Measurements from ENCODE around the gene PCARE. TPM values are rescaled to one million over a fixed set of nuclear protein-coding genes. Genes with fewer than 3 reads are reported as not detected.

Gene PCARE
- total RNA-seq, 2 donors from 2014 or later: 0.09 TPM; not detected in 1

DNA sequence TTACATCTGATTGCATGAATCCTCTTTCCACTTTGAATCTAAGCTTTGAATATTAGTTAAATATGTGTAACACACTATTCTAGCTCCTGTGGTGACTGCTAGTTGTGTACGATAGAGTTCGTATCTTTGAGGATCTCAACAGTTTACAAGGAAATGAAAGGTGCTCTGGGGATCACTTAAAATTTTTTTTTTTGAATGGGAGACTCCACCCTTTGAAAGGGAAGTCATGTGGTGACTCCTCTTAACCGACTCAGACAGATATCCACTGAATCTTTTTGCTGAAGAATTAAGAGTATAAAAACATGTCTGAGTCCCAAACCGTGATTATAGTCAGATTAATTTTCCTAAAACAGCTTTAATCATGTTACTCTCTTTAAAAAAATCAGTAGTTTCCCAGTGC, 44.9 kb upstream of the PCARE start:
- WGBS, 2 experiments (ENCODE audit: insufficient coverage in 1 of 2, insufficient read length in 1 of 2): 71 to 84% methylated on average over 3 to 4 of the region's 4 CpGs
- Histone ChIP-seq H3K27me3 (ENCODE audit: control insufficient read depth, insufficient read depth, low read length, poor library complexity, severe bottlenecking) (peaks cover 22% of the 10 kb centered on the region), H3K36me3 (ENCODE audit: control insufficient read depth, insufficient read depth, low read length) (peaks cover 4% of the 10 kb centered on the region), H3K9me3 (ENCODE audit: control insufficient read depth, low read length) (peaks cover 12% of the 10 kb centered on the region), H3K4me1 (ENCODE audit: control insufficient read depth, insufficient read depth, low read length) (peaks cover 3% of the 10 kb centered on the region), H3K9ac (ENCODE audit: extremely low read depth, low read length, poor library complexity, severe bottlenecking) (no peak overlapping the region), H3K27ac (ENCODE audit: low read depth, low read length) (no peak overlapping the region), H3K4me3 (ENCODE audit: low read length) (no peak overlapping the region)
- no peak overlapping the region for H3K4me3 Mint-ChIP-seq
- DNase-seq: no peak
- H3K4me1 Mint-ChIP-seq: peaks cover 11% of the 10 kb centered on the region
- H3K27ac Mint-ChIP-seq: no peak overlapping the region
- TF ChIP-seq, protein P1, sequence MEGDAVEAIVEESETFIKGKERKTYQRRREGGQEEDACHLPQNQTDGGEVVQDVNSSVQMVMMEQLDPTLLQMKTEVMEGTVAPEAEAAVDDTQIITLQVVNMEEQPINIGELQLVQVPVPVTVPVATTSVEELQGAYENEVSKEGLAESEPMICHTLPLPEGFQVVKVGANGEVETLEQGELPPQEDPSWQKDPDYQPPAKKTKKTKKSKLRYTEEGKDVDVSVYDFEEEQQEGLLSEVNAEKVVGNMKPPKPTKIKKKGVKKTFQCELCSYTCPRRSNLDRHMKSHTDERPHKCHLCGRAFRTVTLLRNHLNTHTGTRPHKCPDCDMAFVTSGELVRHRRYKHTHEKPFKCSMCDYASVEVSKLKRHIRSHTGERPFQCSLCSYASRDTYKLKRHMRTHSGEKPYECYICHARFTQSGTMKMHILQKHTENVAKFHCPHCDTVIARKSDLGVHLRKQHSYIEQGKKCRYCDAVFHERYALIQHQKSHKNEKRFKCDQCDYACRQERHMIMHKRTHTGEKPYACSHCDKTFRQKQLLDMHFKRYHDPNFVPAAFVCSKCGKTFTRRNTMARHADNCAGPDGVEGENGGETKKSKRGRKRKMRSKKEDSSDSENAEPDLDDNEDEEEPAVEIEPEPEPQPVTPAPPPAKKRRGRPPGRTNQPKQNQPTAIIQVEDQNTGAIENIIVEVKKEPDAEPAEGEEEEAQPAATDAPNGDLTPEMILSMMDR (conservative IDR thresholded peaks at IDR 0.05): no peak
- H3K36me3 Mint-ChIP-seq (ENCODE audit: low read depth): peaks cover 10% of the 10 kb centered on the region
- H3K9me3 Mint-ChIP-seq: peaks cover under 1% of the 10 kb centered on the region
- peaks cover 49% of the 10 kb centered on the region for H3K27me3 Mint-ChIP-seq (ENCODE audit: insufficient read depth)

DNA sequence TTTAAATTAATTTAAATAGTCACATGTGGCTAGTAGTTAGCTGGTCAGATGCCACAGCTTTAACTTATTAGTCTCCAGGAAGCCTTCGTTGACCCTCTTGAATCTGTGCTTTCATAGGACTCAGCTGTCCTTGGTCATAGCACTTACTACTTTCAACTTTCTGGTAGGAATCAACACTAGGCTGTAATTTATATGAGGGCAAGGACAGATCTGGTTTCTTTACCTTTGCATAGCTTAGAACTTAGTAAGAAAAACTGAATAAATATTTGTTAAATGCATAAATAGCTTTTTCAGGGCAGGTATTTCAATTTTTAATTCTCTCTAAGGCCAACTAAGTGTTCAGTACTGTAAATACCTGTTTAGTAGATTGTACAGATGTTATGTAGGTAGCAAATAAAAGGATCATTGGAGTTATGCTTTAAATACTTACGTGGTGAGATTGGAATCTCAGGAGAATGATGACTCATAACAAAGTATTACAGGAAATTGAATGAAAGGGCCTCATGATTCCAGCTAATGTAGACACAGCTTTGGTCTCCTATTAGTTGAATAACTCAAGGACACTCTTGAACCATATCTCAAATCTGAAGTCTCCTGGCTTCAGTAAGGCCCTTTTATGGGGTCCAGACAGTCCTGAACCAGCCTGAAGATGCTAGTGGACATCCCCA, 43.4 kb upstream of the PCARE start:
- Histone ChIP-seq H3K9ac (ENCODE audit: extremely low read depth, low read length, poor library complexity, severe bottlenecking) (no peak overlapping the region), H3K27me3 (ENCODE audit: control insufficient read depth, insufficient read depth, low read length, poor library complexity, severe bottlenecking) (peaks cover 25% of the 10 kb centered on the region), H3K4me3 (ENCODE audit: low read length) (no peak overlapping the region), H3K4me1 (ENCODE audit: control insufficient read depth, insufficient read depth, low read length) (peaks cover 3% of the 10 kb centered on the region), H3K36me3 (ENCODE audit: control insufficient read depth, insufficient read depth, low read length) (peaks cover 4% of the 10 kb centered on the region), H3K9me3 (ENCODE audit: control insufficient read depth, low read length) (no peaks in the 10 kb centered on the region), H3K27ac (ENCODE audit: low read depth, low read length) (no peak overlapping the region)
- 92 to 95% methylated on average over 2 of the region's 2 CpGs for WGBS, 2 experiments (ENCODE audit: insufficient coverage in 1 of 2, insufficient read length in 1 of 2)
- no peaks in the 10 kb centered on the region for H3K36me3 Mint-ChIP-seq (ENCODE audit: low read depth)
- H3K27ac Mint-ChIP-seq: no peak overlapping the region
- H3K4me1 Mint-ChIP-seq: peaks cover 11% of the 10 kb centered on the region
- no peak overlapping the region for H3K4me3 Mint-ChIP-seq
- H3K27me3 Mint-ChIP-seq (ENCODE audit: insufficient read depth): peaks cover 63% of the 10 kb centered on the region
- DNase-seq: no peak
- TF ChIP-seq, protein P1 (conservative IDR thresholded peaks at IDR 0.05): no peak
- no peaks in the 10 kb centered on the region for H3K9me3 Mint-ChIP-seq

DNA sequence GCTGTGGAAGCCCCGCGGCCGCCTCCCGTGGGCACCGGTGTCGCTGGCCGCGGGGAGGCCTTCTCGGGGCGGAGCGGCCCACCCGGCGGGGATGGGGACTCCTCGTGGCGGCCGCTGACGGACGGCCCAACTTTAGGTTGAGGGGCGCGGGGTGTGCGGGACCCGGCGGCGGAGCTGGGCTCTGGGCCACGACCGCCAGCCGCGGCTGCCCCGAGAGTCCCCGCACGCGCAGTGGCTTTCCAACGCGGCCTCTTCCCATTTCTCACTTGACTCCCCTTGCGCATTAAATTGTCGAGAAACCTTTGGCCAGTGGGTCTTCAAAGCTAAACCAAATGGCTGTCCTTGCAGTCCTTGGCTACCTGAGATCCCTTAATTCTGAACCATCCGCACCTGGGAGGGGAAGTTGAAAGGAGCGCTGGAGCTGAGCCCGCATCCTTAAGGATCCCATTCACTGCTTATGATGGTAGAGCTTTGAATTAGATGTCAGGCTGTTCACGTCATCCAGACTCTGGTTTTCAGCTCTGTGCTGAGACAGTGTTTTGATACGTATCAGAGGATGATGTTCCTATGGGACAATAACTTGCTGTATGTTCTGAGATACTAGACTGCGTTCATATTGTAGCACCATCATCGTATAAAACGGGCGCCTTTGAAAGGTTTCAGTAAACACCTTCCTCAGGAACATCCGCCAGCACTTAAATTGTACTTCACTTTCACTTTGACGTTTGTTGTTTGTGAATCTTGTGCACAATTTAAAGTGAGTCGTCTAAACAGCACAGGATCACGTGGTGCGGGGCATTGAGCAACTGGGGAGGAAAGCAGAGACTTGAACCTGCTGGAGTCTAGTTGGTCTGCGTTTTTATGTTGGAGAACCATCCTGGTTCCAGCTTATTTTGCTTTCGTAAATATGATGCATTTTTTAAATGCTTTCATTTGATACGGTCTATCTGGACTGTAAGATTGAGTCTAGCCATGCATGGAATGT, 41.8 kb upstream of the PCARE start:
- Histone ChIP-seq H3K9me3 (ENCODE audit: control insufficient read depth, low read length) (no peaks in the 10 kb centered on the region), H3K4me3 (ENCODE audit: low read length) (peak overlapping the region; percentile 69), H3K27ac (ENCODE audit: low read depth, low read length) (no peak overlapping the region), H3K4me1 (ENCODE audit: control insufficient read depth, insufficient read depth, low read length) (peaks cover 3% of the 10 kb centered on the region), H3K36me3 (ENCODE audit: control insufficient read depth, insufficient read depth, low read length) (no peaks in the 10 kb centered on the region), H3K27me3 (ENCODE audit: control insufficient read depth, insufficient read depth, low read length, poor library complexity, severe bottlenecking) (peaks cover 25% of the 10 kb centered on the region), H3K9ac (ENCODE audit: extremely low read depth, low read length, poor library complexity, severe bottlenecking) (peak overlapping the region; percentile 6)
- Mint-ChIP-seq H3K4me1 (peaks cover 11% of the 10 kb centered on the region), H3K9me3 (no peaks in the 10 kb centered on the region), H3K4me3 (peak overlapping the region; percentile 71), H3K36me3 (ENCODE audit: low read depth) (no peaks in the 10 kb centered on the region), H3K27ac (no peak overlapping the region), H3K27me3 (ENCODE audit: insufficient read depth) (peaks cover 71% of the 10 kb centered on the region)
- TF ChIP-seq, protein P1 (conservative IDR thresholded peaks at IDR 0.05): no peak
- DNase-seq: peak; percentile 60
- 28 to 43% methylated on average over 32 to 53 of the region's 53 CpGs for WGBS, 2 experiments (ENCODE audit: insufficient coverage in 1 of 2, insufficient read length in 1 of 2)

Measured in endodermal cell (in vitro differentiated cells).